ENCODE results near the gene KRTAP12-2.

GRCh38 chr21:44682580-44683151 lies 15.9 kb upstream of the KRTAP12-2 start:
- TF ChIP-seq RAD21 (IDR thresholded peaks at IDR 0.05; ENCODE audit: insufficient read depth, low read depth, low read length) (no peak), ZNF24 (IDR thresholded peaks at IDR 0.05) (no peak), POLR2A (IDR thresholded peaks at IDR 0.05; ENCODE audit: low read depth, low read length) (no peak), ATF2 (IDR thresholded peaks at IDR 0.05; ENCODE audit: low read length) (no peak), CTCF (IDR thresholded peaks at IDR 0.05 in 2 of 3, conservative IDR thresholded peaks at IDR 0.05 in 1 of 3; ENCODE audit: control insufficient read depth in 2 of 3, extremely low read depth in 1 of 3, insufficient read depth in 1 of 3, low read depth in 3 of 3, low read length in 3 of 3) (no peak), MYC (IDR thresholded peaks at IDR 0.05; ENCODE audit: insufficient read depth, insufficient read length, insufficient replicate concordance, low read length, severe bottlenecking) (no peak), FOS (IDR thresholded peaks at IDR 0.05; ENCODE audit: borderline replicate concordance, extremely low read depth, insufficient read length) (no peak), BHLHE40 (IDR thresholded peaks at IDR 0.05; ENCODE audit: borderline replicate concordance in 1 of 2, low read depth in 2 of 2, low read length in 1 of 2) (no peak)
